HepG2 (cell line): Measurements from ENCODE around the gene HAUS7. TPM values are rescaled to one million over a fixed set of nuclear protein-coding genes. Genes with fewer than 3 reads are reported as not detected.

Source experiments
- ATAC-seq: fragments of 200-7000 bp; cut with Tn5 transposase; 3 replicates; pipeline ENCODE4 v1.9.1; 2020; ENCODE audit warnings: mild to moderate bottlenecking, moderate library complexity
- BruUV-seq: library from RNA; stranded (reverse); fragments of 400-500 nt; replicated peaks from 2 replicates; lab custom pipeline; 2021; lab: Mats Ljungman, UMichigan
- CTCF ChIA-PET: fragments of 300-600 bp; formaldehyde crosslinking; extraction: SDS; loops from one replicate; lab custom pipeline; 2021; ENCODE audit warnings: low total read pairs, inconsistent platforms, low intra/inter-chr PET ratio; lab: Yijun Ruan, JAX
- POLR2A ChIA-PET: fragments of 350-600 bp; sonication (Branson Sonifier 250); formaldehyde crosslinking; loops from one replicate; lab custom pipeline; 2020; ENCODE audit warnings: antibody characterized with exemption, inconsistent platforms; lab: Yijun Ruan, JAX
- DNase-seq: peaks from one replicate; pipeline ENCODE4 v3.0.0-alpha.2; 2015; ENCODE audit warnings: low spot score
- FAIRE-seq: peaks from 3 replicates; lab custom pipeline; 2011; peaks lifted over from hg19 to GRCh38; lab: Jason Lieb, UNC
- H2AFZ ChIP-seq: one replicate; pipeline ENCODE4 v1.6.1; 2011; ENCODE audit warnings: low read length, inconsistent platforms
- H3K27ac ChIP-seq: fragments of 300-600 bp; 3 replicates; pipeline ENCODE4 v1.8.0; 2011; ENCODE audit warnings: mixed run types, mild to moderate bottlenecking, mixed read lengths, low read length, inconsistent platforms; ENCODE audit not compliant: insufficient read depth; ENCODE audit errors: extremely low read length
- H3K27me3 ChIP-seq, 2 experiments: fragments of 200-600 bp in 1 of 2; 2 replicates in 1 of 2; 3 replicates in 1 of 2; pipeline versions ENCODE4 v1.6.0 to v1.8.0; 2011; ENCODE audit warnings: low read length in 2 of 2, mild to moderate bottlenecking in 2 of 2, moderate library complexity in 2 of 2, inconsistent platforms in 1 of 2; ENCODE audit not compliant: insufficient read depth in 2 of 2, control insufficient read depth in 1 of 2
- H3K36me3 ChIP-seq, 2 experiments: fragments of 200-600 bp in 1 of 2; replicated peaks in 1 of 2; 2 replicates in 1 of 2; 3 replicates in 1 of 2; pipeline versions ENCODE4 v1.5.1 to v1.8.0; 2011; ENCODE audit warnings: low read length in 2 of 2, inconsistent platforms in 1 of 2; ENCODE audit not compliant: insufficient read depth in 2 of 2, control insufficient read depth in 1 of 2
- H3K4me1 ChIP-seq: 2 replicates; pipeline ENCODE4 v1.5.1; 2012; ENCODE audit warnings: low read length, inconsistent platforms; ENCODE audit not compliant: insufficient read depth
- H3K4me2 ChIP-seq: 2 replicates; pipeline ENCODE4 v1.6.0; 2011; ENCODE audit warnings: low read depth, low read length, inconsistent platforms
- H3K4me3 ChIP-seq, 3 experiments: fragments of 200-600 bp in 1 of 3; sonication (generic), shearing (Covaris generic) in 1 of 3; replicated peaks in 1 of 3; 2 replicates each; pipeline ENCODE4 v1.5.1; 2011 to 2016; ENCODE audit warnings: low read length in 3 of 3, inconsistent platforms in 2 of 3, low read depth in 2 of 3, mild to moderate bottlenecking in 2 of 3, control low read depth in 1 of 3, mixed read lengths in 1 of 3; ENCODE audit not compliant: insufficient read depth in 1 of 3
- H3K79me2 ChIP-seq: one replicate; pipeline ENCODE4 v1.6.1; 2011; ENCODE audit warnings: low read length, inconsistent platforms; ENCODE audit not compliant: insufficient read depth
- H3K9ac ChIP-seq: 2 replicates; pipeline ENCODE4 v1.6.0; 2011; ENCODE audit warnings: mild to moderate bottlenecking, low read depth, low read length, inconsistent platforms; ENCODE audit not compliant: insufficient read depth
- H3K9me3 ChIP-seq: 2 replicates; pipeline ENCODE4 v1.5.1; 2012; ENCODE audit warnings: mild to moderate bottlenecking, low read length
- H4K20me1 ChIP-seq: 2 replicates; pipeline ENCODE4 v1.6.0; 2011; ENCODE audit warnings: inconsistent platforms, mild to moderate bottlenecking, low read length, moderate library complexity; ENCODE audit not compliant: insufficient read depth
- FOXP1 ChIP-seq, 2 experiments: fragments of 450-650 bp in 1 of 2; IDR thresholded peaks; 2 replicates each; pipeline ENCODE4 v1.6.1; 2017 to 2018; ENCODE audit warnings: antibody characterized with exemption in 1 of 2
- HNRNPL ChIP-seq: fragments of 200-400 bp; formaldehyde crosslinking; IDR thresholded peaks from 2 replicates; pipeline ENCODE4 v1.6.1; 2017; ENCODE audit warnings: mild to moderate bottlenecking, low read depth, low read length
- KIAA2018 ChIP-seq: sonication (generic); formaldehyde crosslinking; IDR thresholded peaks from 2 replicates; pipeline ENCODE4 v1.5.0; 2020; ENCODE audit warnings: mild to moderate bottlenecking, missing genetic modification reagents, borderline replicate concordance
- MBNL3 ChIP-seq: fragments of 250-450 bp; sonication (Bioruptor Pico); conservative IDR thresholded peaks from 2 replicates; pipeline ENCODE4 v1.8.0; 2022; ENCODE audit warnings: mild to moderate bottlenecking, inconsistent platforms
- MED13 ChIP-seq: sonication (generic); formaldehyde crosslinking; IDR thresholded peaks from 2 replicates; pipeline ENCODE4 v1.5.0; 2020; ENCODE audit warnings: missing genetic modification reagents
- NFKB2 ChIP-seq: sonication (generic); formaldehyde crosslinking; IDR thresholded peaks from 2 replicates; pipeline ENCODE4 v1.4.0; 2020; ENCODE audit warnings: missing genetic modification reagents, borderline replicate concordance
- SIX4 ChIP-seq: sonication (generic); formaldehyde crosslinking; IDR thresholded peaks from 2 replicates; pipeline ENCODE4 v1.4.0; 2020; ENCODE audit warnings: missing genetic modification reagents
- SP140L ChIP-seq: sonication (generic); formaldehyde crosslinking; IDR thresholded peaks from 2 replicates; pipeline ENCODE4 v1.4.0; 2020; ENCODE audit warnings: missing genetic modification reagents, borderline replicate concordance
- ZBTB1 ChIP-seq: sonication (generic); formaldehyde crosslinking; IDR thresholded peaks from 2 replicates; pipeline ENCODE4 v1.4.0; 2020; ENCODE audit warnings: missing genetic modification reagents, borderline replicate concordance
- WGBS: methylation state at CpG from one replicate; pipeline ENCODE4 v1.1.6; 2017; ENCODE audit warnings: low lambda C conversion rate; 5-methylcytosine and 5-hydroxymethylcytosine counted together
- in situ Hi-C: cut with HindIII; loops from 2 replicates; pipeline ENCODE4 v1.10.0; 2017; ENCODE audit warnings: low pct_unique_long_range_greater_than_20kb; ENCODE audit not compliant: extremely low pct_ligation_motif_present
- intact Hi-C: fragments of 100-400 bp; cut with micrococcal nuclease; formaldehyde crosslinking; loops from one replicate; pipeline ENCODE4 v1.10.0; 2022; ENCODE audit not compliant: unreplicated experiment
- polyA plus RNA-seq, 8 experiments: library from polyadenylated mRNA; depleted of rRNA in 3 of 8; stranded (reverse) in 7 of 8; unstranded in 1 of 8; fragments of >200 nt; fragmentation: Illumina TruSeq in 4 of 8; extraction: Trizol in 4 of 8; gene quantifications; 2 replicates each; pipeline versions ENCODE4 v1.2.1 to v1.2.3, GENCODE V29; 2011 to 2016; ENCODE audit warnings: low read depth in 4 of 8, missing spikeins in 1 of 8, mixed read lengths in 1 of 8; ENCODE audit not compliant: insufficient read depth in 1 of 8
- total RNA-seq, 5 experiments: library from RNA; depleted of rRNA; stranded (reverse); fragments of >200 nt; fragmentation: Illumina TruSeq; extraction: Trizol; gene quantifications; 2 replicates each; pipeline ENCODE4 v1.2.3, GENCODE V29; 2016; ENCODE audit warnings: low read depth in 1 of 5
- TF ChIP-seq, protein P1 (sequence below): sonication (generic); formaldehyde crosslinking; IDR thresholded peaks from 2 replicates; pipeline ENCODE4 v1.5.1; 2020; ENCODE audit warnings: missing genetic modification reagents, mild to moderate bottlenecking, borderline replicate concordance
- TF ChIP-seq, protein P2 (sequence below): conservative IDR thresholded peaks from 2 replicates; pipeline ENCODE4 v1.6.1; 2018; ENCODE audit warnings: missing genetic modification reagents

Gene HAUS7
- total and polyA plus RNA-seq, 2 of the 13 experiments (the other 11 are each of a cell fraction or from before 2014, with no cell fraction given): 10.9 to 42.4 TPM

- CTCF ChIA-PET: no interaction called here
- POLR2A ChIA-PET: no interaction called here
- Histone ChIP-seq H3K4me1 (no peaks in the 10 kb centered on the region), H3K9ac (no peak overlapping the region), H3K4me3 (no peak overlapping the region), H3K79me2 (no peaks in the 10 kb centered on the region), H3K27me3 (no peaks in the 10 kb centered on the region; a peak in 1 of 5 replicates), H3K36me3 (no peaks in the 10 kb centered on the region), H2AFZ (no peak overlapping the region), H4K20me1 (no peaks in the 10 kb centered on the region), H3K27ac (no peak overlapping the region), H3K9me3 (no peaks in the 10 kb centered on the region), H3K4me2 (no peak overlapping the region)
- DNase-seq (no peak), ATAC-seq (no peak), FAIRE-seq (no peak)
- no CpG with 5 or more reads among the region's 37 CpGs for WGBS
- BruUV-seq: no TSS peak
- in situ Hi-C loops: no loop called here
- intact Hi-C loops: no loop called here
- TF ChIP-seq NFKB2 (CRISPR knock-in tag) (no peak), FOXP1 (IDR thresholded peaks at IDR 0.05) (no peak), FOXP1 (CRISPR knock-in tag; IDR thresholded peaks at IDR 0.05) (no peak), SIX4 (no peak), ZBTB1 (CRISPR knock-in tag) (no peak), HNRNPL (no peak), SP140L (CRISPR knock-in tag) (no peak), KIAA2018 (CRISPR knock-in tag) (no peak), MBNL3 (CRISPR knock-in tag) (no peak), MED13 (CRISPR knock-in tag) (no peak)
- TF ChIP-seq, protein P1, sequence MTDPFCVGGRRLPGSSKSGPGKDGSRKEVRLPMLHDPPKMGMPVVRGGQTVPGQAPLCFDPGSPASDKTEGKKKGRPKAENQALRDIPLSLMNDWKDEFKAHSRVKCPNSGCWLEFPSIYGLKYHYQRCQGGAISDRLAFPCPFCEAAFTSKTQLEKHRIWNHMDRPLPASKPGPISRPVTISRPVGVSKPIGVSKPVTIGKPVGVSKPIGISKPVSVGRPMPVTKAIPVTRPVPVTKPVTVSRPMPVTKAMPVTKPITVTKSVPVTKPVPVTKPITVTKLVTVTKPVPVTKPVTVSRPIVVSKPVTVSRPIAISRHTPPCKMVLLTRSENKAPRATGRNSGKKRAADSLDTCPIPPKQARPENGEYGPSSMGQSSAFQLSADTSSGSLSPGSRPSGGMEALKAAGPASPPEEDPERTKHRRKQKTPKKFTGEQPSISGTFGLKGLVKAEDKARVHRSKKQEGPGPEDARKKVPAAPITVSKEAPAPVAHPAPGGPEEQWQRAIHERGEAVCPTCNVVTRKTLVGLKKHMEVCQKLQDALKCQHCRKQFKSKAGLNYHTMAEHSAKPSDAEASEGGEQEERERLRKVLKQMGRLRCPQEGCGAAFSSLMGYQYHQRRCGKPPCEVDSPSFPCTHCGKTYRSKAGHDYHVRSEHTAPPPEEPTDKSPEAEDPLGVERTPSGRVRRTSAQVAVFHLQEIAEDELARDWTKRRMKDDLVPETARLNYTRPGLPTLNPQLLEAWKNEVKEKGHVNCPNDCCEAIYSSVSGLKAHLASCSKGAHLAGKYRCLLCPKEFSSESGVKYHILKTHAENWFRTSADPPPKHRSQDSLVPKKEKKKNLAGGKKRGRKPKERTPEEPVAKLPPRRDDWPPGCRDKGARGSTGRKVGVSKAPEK (CRISPR knock-in tag): no peak
- TF ChIP-seq, protein P2, sequence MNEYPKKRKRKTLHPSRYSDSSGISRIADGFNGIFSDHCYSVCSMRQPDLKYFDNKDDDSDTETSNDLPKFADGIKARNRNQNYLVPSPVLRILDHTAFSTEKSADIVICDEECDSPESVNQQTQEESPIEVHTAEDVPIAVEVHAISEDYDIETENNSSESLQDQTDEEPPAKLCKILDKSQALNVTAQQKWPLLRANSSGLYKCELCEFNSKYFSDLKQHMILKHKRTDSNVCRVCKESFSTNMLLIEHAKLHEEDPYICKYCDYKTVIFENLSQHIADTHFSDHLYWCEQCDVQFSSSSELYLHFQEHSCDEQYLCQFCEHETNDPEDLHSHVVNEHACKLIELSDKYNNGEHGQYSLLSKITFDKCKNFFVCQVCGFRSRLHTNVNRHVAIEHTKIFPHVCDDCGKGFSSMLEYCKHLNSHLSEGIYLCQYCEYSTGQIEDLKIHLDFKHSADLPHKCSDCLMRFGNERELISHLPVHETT (CRISPR knock-in tag): no peak
Measured at GRCh38 chrX:153444333-153445011, 25.9 kb downstream of the HAUS7 start.
